Right atrium auricular region (tissue), 2 donors: ENCODE results near the gene LAYN. TPM values are rescaled to one million over a fixed set of nuclear protein-coding genes. Genes with fewer than 3 reads are reported as not detected.

ENCODE experiments used
- DNase-seq: peaks from one replicate; pipeline ENCODE4 v3.0.0-alpha.2; 2019; ENCODE audit warnings: low spot score
- H3K27ac ChIP-seq, 2 donors: fragments of 200-600 bp; sonication (generic); 1 replicate in 1 of 2; 2 replicates in 1 of 2; pipeline ENCODE4 v1.5.1; 2016 to 2019
- H3K27me3 ChIP-seq, 2 donors: fragments of 200-600 bp; sonication (generic); one replicate each; pipeline versions ENCODE4 v1.5.1 to v1.6.0; 2017 to 2019
- H3K36me3 ChIP-seq: fragments of 200-600 bp; sonication (generic); one replicate; pipeline ENCODE4 v1.5.1; 2016
- H3K4me1 ChIP-seq, 2 donors: fragments of 200-600 bp; sonication (generic); one replicate each; pipeline versions ENCODE4 v1.5.1 to v1.6.0; 2017 to 2019
- H3K4me3 ChIP-seq, 2 donors: fragments of 200-600 bp; sonication (generic); 1 replicate in 1 of 2; 2 replicates in 1 of 2; pipeline ENCODE4 v1.5.1; 2017 to 2019; ENCODE audit warnings: mild to moderate bottlenecking in 1 of 2, moderate library complexity in 1 of 2
- H3K9me3 ChIP-seq, 2 donors: fragments of 200-600 bp; sonication (generic); one replicate each; pipeline ENCODE4 v1.5.1; 2019
- total RNA-seq, 2 donors: library from RNA; depleted of rRNA; stranded (reverse); fragments of >200 nt; gene quantifications; one replicate each; pipeline ENCODE4 v1.1.0, GENCODE V29; 2016
- TF ChIP-seq, protein P1 (sequence below), 2 donors: fragments of 200-600 bp; sonication (generic); IDR thresholded peaks; one replicate each; pipeline ENCODE4 v1.5.1; 2019; ENCODE audit warnings: antibody characterized with exemption in 2 of 2

LAYN gene
- total RNA-seq, 2 donors from 2014 or later = 5.9 to 12.3 TPM

DNA sequence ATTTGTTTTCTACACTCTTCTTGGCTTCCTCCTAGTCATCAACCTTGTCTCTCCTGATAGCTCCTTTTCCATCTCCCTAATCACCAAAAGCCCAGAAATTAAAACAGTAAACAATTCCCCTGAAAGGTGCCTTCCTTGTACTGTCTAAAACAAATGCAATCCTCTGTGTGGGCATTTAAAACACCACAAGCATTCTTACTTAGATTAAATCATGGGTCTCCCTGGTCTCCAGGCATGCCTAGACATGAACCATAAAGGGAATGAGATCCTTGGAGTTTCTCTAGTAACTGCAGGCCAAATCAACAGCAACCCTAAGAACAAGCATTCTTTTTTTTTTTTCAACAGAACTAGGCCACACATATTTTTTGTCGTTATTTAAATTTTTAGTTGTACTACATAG, 30.2 kb upstream of the LAYN start:
- peaks cover 0 to 20% of the 10 kb centered on the region in 2 donors for H3K4me1 ChIP-seq
- H3K4me3 ChIP-seq = no peak overlapping the region
- no peaks in the 10 kb centered on the region for H3K36me3 ChIP-seq
- no peak for DNase-seq
- H3K27me3 ChIP-seq = peaks cover 6 to 16% of the 10 kb centered on the region in 2 donors
- TF ChIP-seq, protein P1, sequence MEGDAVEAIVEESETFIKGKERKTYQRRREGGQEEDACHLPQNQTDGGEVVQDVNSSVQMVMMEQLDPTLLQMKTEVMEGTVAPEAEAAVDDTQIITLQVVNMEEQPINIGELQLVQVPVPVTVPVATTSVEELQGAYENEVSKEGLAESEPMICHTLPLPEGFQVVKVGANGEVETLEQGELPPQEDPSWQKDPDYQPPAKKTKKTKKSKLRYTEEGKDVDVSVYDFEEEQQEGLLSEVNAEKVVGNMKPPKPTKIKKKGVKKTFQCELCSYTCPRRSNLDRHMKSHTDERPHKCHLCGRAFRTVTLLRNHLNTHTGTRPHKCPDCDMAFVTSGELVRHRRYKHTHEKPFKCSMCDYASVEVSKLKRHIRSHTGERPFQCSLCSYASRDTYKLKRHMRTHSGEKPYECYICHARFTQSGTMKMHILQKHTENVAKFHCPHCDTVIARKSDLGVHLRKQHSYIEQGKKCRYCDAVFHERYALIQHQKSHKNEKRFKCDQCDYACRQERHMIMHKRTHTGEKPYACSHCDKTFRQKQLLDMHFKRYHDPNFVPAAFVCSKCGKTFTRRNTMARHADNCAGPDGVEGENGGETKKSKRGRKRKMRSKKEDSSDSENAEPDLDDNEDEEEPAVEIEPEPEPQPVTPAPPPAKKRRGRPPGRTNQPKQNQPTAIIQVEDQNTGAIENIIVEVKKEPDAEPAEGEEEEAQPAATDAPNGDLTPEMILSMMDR (IDR thresholded peaks at IDR 0.05) = no peak
- H3K9me3 ChIP-seq = no peaks in the 10 kb centered on the region
- H3K27ac ChIP-seq = no peak overlapping the region

DNA sequence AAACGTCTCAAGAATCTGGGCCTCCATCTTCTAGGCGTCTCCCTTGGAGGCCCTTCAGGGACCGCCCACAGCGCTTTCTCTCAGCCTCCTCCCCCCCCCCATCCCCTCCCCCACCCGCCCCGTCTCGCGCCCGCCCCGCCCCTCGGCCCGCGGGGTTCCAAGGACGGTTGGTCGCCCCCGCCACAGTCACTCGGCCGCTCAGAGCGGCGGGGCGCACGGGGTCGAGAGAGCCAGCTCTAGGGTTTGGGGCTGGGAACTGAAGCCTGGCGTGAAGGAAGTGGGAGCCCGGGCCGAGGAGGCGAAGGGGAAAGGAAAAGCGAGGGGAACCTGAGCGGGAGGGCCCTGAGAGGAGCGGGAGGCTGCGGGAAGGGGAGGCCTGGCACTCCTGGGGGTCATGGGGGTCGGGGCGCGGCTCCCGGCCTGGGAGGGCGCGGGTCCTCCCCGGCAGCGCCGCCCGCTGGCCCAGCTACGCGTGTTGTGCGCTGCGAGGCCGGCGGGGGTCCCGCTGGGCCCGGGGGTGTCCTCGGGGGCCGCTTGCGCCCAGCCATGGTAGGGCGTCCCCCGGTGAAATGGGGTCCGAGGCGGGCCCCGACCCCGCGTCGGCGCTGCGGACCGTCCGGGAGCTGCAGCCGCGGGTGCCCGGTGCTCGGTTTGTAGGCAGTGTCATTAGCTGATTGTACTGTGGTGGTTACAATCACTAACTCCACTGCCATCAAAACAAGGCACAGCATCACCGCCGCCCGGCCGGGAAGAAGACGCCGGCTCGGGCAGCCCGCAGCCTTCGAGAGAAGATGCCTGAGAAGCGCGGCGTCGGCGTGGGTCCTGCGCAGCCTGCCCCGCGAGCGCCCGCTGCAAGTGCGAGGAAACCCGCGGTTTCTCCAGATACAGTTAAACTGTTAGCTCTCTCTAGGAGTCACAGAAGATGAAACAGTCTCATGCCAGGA, 28.0 kb upstream of the LAYN start, which contains the start of gene BTG4:
Gene BTG4 (minus strand): TSS at position 91 of the 944 bp plus-strand sequence. CDS start 13,610 bp downstream, outside the sequence.
- TF ChIP-seq, protein P1 (IDR thresholded peaks at IDR 0.05) = no peak
- Histone ChIP-seq H3K27me3 (peaks cover 6 to 16% of the 10 kb centered on the region in 2 donors), H3K4me3 (peak within 1 kb of the TSS; percentile 7 to 50), H3K4me1 (peaks cover 0 to 20% of the 10 kb centered on the region in 2 donors), H3K9me3 (no peaks in the 10 kb centered on the region), H3K36me3 (no peaks in the 10 kb centered on the region), H3K27ac (no peak within 1 kb of the TSS)
- DNase-seq = no peak

DNA sequence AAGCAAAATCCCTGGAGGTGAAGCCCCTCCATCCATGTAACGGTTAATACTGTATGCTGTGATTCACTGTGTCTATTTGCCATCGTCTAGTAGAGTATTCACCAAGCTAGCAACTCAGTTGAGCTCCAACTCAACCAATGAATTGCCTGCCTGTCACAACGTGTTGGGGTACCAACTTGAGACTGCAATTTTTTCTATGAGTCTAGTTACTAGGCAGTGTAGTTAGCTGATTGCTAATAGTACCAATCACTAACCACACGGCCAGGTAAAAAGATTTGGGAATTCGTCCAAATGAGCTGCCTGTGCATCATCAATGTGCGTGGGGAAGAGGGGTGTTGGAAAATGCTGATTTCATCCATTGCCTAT, 27.3 kb upstream of the LAYN start:
- Histone ChIP-seq H3K27me3 (peaks cover 6 to 16% of the 10 kb centered on the region in 2 donors), H3K9me3 (no peaks in the 10 kb centered on the region), H3K27ac (no peak overlapping the region), H3K36me3 (no peaks in the 10 kb centered on the region), H3K4me1 (peaks cover 0 to 20% of the 10 kb centered on the region in 2 donors), H3K4me3 (no peak overlapping the region)
- TF ChIP-seq, protein P1 (IDR thresholded peaks at IDR 0.05) = no peak
- DNase-seq = no peak

DNA sequence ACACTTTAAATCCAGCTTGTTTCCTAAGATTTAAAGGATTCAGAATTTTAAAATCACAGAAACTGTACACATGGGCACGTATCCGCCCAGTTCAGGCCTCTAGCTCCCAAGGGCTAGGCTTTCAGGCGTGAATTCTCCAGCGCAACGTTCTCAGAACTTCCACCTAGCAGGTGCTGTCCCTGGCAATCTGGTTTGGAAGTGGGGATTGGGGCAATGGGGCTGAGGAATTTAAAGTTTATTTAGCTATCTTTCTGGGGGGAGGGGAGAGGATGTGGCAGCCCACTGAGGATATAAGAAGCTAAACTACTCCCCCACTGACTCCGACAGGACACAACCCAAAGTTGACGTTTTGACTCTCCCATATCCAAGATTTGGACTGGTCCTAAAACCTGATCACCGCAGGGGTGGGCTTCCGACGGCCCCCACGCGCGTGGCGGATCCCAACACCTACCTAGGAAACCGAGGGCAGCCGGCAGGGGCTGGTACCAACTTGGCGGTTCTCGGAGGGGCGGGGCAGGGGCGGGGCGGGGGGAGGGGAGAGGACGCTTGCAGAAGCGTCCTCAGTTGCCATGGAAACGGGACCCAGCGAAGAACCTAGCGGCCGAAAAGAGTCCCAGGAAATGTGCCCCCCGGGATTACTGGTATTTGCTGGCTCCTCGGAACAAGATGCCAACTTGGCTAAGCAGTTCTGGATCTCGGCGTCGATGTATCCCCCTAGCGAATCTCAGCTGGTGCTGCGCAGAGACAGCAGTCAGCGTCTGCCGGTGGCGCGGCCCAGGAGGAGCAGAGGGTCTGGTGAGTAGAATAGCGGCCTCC, 26.1 kb upstream of the LAYN start, which contains the start of gene HOATZ:
Gene HOATZ (plus strand): TSS at position 563 of the 816 bp plus-strand sequence. CDS start 7 bp downstream, at position 570.
- Histone ChIP-seq H3K4me3 (peak within 1 kb of the TSS in 1 of 2 donors; percentile 19), H3K9me3 (no peaks in the 10 kb centered on the region), H3K4me1 (peaks cover 0 to 20% of the 10 kb centered on the region in 2 donors), H3K27me3 (peaks cover 6 to 16% of the 10 kb centered on the region in 2 donors), H3K36me3 (no peaks in the 10 kb centered on the region), H3K27ac (no peak within 1 kb of the TSS)
- TF ChIP-seq, protein P1 (IDR thresholded peaks at IDR 0.05) = no peak
- DNase-seq = no peak

DNA sequence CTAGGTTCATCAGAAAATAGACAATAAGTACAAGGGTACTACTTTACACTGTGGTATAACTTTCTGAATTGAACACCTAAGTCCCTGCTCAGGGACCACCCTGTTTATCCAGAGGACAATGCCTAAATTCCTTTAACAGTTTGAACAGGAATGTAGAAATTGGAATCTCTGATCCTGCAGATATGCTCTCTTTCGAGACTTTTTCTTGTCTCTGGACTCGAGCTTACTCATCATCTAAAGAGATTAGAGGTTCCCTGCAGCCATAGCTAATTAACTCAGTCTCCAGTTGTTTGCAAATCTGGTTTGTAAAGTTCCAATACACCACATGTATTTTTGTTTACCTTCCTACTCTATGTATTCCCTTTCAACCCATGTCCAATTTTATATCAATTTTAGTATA, 24.9 kb upstream of the LAYN start:
- H3K27me3 ChIP-seq = peaks cover 6 to 16% of the 10 kb centered on the region in 2 donors
- H3K4me3 ChIP-seq = no peak overlapping the region
- H3K9me3 ChIP-seq = no peaks in the 10 kb centered on the region
- peaks cover 0 to 20% of the 10 kb centered on the region in 2 donors for H3K4me1 ChIP-seq
- TF ChIP-seq, protein P1 (IDR thresholded peaks at IDR 0.05) = no peak
- H3K27ac ChIP-seq = no peak overlapping the region
- H3K36me3 ChIP-seq = no peaks in the 10 kb centered on the region
- DNase-seq = no peak
